OCI-LY7 (cell line): Measurements from ENCODE around the gene CFAP77.

Experiments
- EZH2phosphoT487 ChIP-seq: fragments of 200-600 bp; sonication (generic); IDR thresholded peaks from 2 replicates; pipeline ENCODE4 v1.6.1; 2018; ENCODE audit warnings: low read depth, borderline replicate concordance, mild to moderate bottlenecking, mixed run types, antibody characterized with exemption, low read length, moderate library complexity, mixed read lengths
- TF ChIP-seq, protein P1 (sequence below): fragments of 200-600 bp; sonication (generic); conservative IDR thresholded peaks from 2 replicates; pipeline ENCODE4 v1.5.1; 2014; ENCODE audit warnings: mild to moderate bottlenecking, antibody characterized with exemption, low read length, moderate library complexity, mixed read lengths

DNA sequence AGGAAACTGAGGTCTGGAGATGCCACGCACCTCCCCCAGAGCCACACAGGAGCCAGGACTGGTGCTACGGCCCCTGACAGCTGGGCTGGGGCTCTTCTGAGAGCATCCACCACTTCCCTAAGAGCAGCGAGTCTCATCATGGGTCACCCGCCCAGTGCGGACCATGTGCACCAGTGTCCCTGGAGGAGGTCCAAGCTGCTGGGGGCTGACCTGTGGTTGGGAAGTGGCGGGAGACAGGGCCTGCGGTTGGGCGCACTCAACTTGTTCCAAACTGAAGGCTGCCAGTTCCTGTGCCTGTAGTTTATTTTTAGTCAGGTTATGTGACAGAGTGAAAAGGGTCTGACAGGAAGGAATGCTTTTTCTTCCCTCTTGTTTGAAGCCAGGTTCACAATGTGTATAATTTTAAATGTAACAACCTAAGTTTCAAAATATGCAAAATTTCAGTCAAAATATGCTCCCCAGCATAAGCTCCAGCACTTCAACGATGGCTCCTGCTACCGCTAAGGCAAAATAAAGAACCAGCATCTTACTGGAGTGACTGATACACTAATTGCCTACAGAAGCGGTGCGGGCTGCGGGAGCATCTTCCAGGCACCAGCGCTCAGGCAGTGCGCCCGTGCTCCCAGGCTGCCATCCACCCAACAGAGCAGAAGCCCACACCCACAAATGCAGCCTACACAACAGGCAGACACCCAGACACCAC lies 187.2 kb downstream of the CFAP77 start:
- TF ChIP-seq, protein P1, sequence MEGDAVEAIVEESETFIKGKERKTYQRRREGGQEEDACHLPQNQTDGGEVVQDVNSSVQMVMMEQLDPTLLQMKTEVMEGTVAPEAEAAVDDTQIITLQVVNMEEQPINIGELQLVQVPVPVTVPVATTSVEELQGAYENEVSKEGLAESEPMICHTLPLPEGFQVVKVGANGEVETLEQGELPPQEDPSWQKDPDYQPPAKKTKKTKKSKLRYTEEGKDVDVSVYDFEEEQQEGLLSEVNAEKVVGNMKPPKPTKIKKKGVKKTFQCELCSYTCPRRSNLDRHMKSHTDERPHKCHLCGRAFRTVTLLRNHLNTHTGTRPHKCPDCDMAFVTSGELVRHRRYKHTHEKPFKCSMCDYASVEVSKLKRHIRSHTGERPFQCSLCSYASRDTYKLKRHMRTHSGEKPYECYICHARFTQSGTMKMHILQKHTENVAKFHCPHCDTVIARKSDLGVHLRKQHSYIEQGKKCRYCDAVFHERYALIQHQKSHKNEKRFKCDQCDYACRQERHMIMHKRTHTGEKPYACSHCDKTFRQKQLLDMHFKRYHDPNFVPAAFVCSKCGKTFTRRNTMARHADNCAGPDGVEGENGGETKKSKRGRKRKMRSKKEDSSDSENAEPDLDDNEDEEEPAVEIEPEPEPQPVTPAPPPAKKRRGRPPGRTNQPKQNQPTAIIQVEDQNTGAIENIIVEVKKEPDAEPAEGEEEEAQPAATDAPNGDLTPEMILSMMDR: no peak
- TF ChIP-seq EZH2phosphoT487: no peak
